ENCODE results near the gene SORCS3. TPM values are rescaled to one million over a fixed set of nuclear protein-coding genes. Genes with fewer than 3 reads are reported as not detected.

Gene SORCS3
- total RNA-seq, 1 donor from 2014 or later, result 4.2 TPM

- no peak overlapping the region for H3K27ac Mint-ChIP-seq
- no peak overlapping the region for H3K4me3 Mint-ChIP-seq
- no peaks in the 10 kb centered on the region for H3K9me3 Mint-ChIP-seq
- TF ChIP-seq CTCF (conservative IDR thresholded peaks at IDR 0.05), result no peak
- peaks cover 8% of the 10 kb centered on the region for H3K27me3 Mint-ChIP-seq
- no peaks in the 10 kb centered on the region for H3K36me3 Mint-ChIP-seq
- no peak for DNase-seq (ENCODE audit: extremely low spot score, unreplicated experiment)
- H3K4me1 Mint-ChIP-seq (ENCODE audit: unreplicated experiment), result no peaks in the 10 kb centered on the region
These were observed 352.0 kb downstream of the SORCS3 start for GRCh38 chr10:104993085-104993484.

GRCh38 chr10:105001269-105001668, 360.2 kb downstream of the SORCS3 start:
- Mint-ChIP-seq H3K36me3 (no peaks in the 10 kb centered on the region), H3K9me3 (no peaks in the 10 kb centered on the region), H3K27ac (no peak overlapping the region), H3K4me3 (no peak overlapping the region), H3K27me3 (peaks cover 23% of the 10 kb centered on the region), H3K4me1 (ENCODE audit: unreplicated experiment) (no peaks in the 10 kb centered on the region)
- DNase-seq (ENCODE audit: extremely low spot score, unreplicated experiment), result no peak
- no peak for TF ChIP-seq CTCF (conservative IDR thresholded peaks at IDR 0.05)

GRCh38 chr10:105010411-105011121, 369.5 kb downstream of the SORCS3 start:
- Mint-ChIP-seq H3K36me3 (no peaks in the 10 kb centered on the region), H3K9me3 (no peaks in the 10 kb centered on the region), H3K4me1 (ENCODE audit: unreplicated experiment) (peaks cover 4% of the 10 kb centered on the region), H3K27ac (no peak overlapping the region), H3K4me3 (no peak overlapping the region), H3K27me3 (peaks cover under 1% of the 10 kb centered on the region)
- no peak for TF ChIP-seq CTCF (conservative IDR thresholded peaks at IDR 0.05)
- DNase-seq (ENCODE audit: extremely low spot score, unreplicated experiment), result no peak

- Mint-ChIP-seq H3K27ac (no peak overlapping the region), H3K36me3 (no peaks in the 10 kb centered on the region), H3K27me3 (no peaks in the 10 kb centered on the region), H3K4me3 (no peak overlapping the region), H3K9me3 (no peaks in the 10 kb centered on the region), H3K4me1 (ENCODE audit: unreplicated experiment) (no peaks in the 10 kb centered on the region)
- TF ChIP-seq CTCF (conservative IDR thresholded peaks at IDR 0.05), result no peak
- DNase-seq (ENCODE audit: extremely low spot score, unreplicated experiment), result no peak
These were observed 376.0 kb downstream of the SORCS3 start for GRCh38 chr10:105017116-105017515.

GRCh38 chr10:105017691-105018090, 376.6 kb downstream of the SORCS3 start:
- Mint-ChIP-seq H3K4me1 (ENCODE audit: unreplicated experiment) (no peaks in the 10 kb centered on the region), H3K27me3 (no peaks in the 10 kb centered on the region), H3K4me3 (no peak overlapping the region), H3K36me3 (no peaks in the 10 kb centered on the region), H3K27ac (no peak overlapping the region), H3K9me3 (no peaks in the 10 kb centered on the region)
- no peak for TF ChIP-seq CTCF (conservative IDR thresholded peaks at IDR 0.05)
- no peak for DNase-seq (ENCODE audit: extremely low spot score, unreplicated experiment)
